H9 (cell line): Measurements from ENCODE around the gene EFL1. TPM values are rescaled to one million over a fixed set of nuclear protein-coding genes. Genes with fewer than 3 reads are reported as not detected.

ENCODE experiments used
- DNase-seq: peaks from one replicate; pipeline ENCODE4 v3.0.0-alpha.2; 2017
- H2AFZ ChIP-seq: one replicate; pipeline ENCODE4 v1.6.1; 2013; ENCODE audit warnings: mild to moderate bottlenecking, low read length, control low read depth, moderate library complexity
- H2AK5ac ChIP-seq: 2 replicates; pipeline ENCODE4 v1.6.1; 2013; ENCODE audit warnings: low read length, control low read depth, mixed read lengths; ENCODE audit not compliant: insufficient read length
- H2BK120ac ChIP-seq: one replicate; pipeline ENCODE4 v1.6.1; 2013; ENCODE audit warnings: low read depth, mild to moderate bottlenecking, low read length, control low read depth, inconsistent platforms; ENCODE audit not compliant: poor library complexity, severe bottlenecking
- H2BK12ac ChIP-seq: 2 replicates; pipeline ENCODE4 v1.6.1; 2013; ENCODE audit warnings: low read length, control low read depth, mixed read lengths, low read depth; ENCODE audit not compliant: insufficient read length
- H2BK15ac ChIP-seq: 2 replicates; pipeline ENCODE4 v1.6.1; 2013; ENCODE audit warnings: low read depth, low read length, control low read depth
- H2BK20ac ChIP-seq: one replicate; pipeline ENCODE4 v1.6.1; 2013; ENCODE audit warnings: low read depth, mild to moderate bottlenecking, low read length, control low read depth, inconsistent platforms; ENCODE audit not compliant: poor library complexity, severe bottlenecking
- H2BK5ac ChIP-seq: 2 replicates; pipeline ENCODE4 v1.6.1; 2013; ENCODE audit warnings: low read length, control low read depth, mixed read lengths; ENCODE audit not compliant: insufficient read length
- H3K14ac ChIP-seq: 2 replicates; pipeline ENCODE4 v1.6.1; 2013; ENCODE audit warnings: low read length, control low read depth; ENCODE audit not compliant: insufficient read depth
- H3K18ac ChIP-seq: 2 replicates; pipeline ENCODE4 v1.6.1; 2013; ENCODE audit warnings: low read depth, mild to moderate bottlenecking, mixed read lengths, low read length, control low read depth; ENCODE audit not compliant: insufficient read length
- H3K23ac ChIP-seq: 2 replicates; pipeline ENCODE4 v1.6.1; 2013; ENCODE audit warnings: low read length, control low read depth, mixed read lengths, low read depth; ENCODE audit not compliant: insufficient read length
- H3K23me2 ChIP-seq: 2 replicates; pipeline ENCODE4 v1.6.1; 2013; ENCODE audit warnings: low read depth, mild to moderate bottlenecking, mixed read lengths, low read length, control low read depth; ENCODE audit not compliant: insufficient read length, poor library complexity, severe bottlenecking
- H3K27ac ChIP-seq: 2 replicates; pipeline ENCODE4 v1.5.1; 2013; ENCODE audit warnings: low read length, control low read depth, mixed read lengths, low read depth; ENCODE audit not compliant: insufficient read length
- H3K27me3 ChIP-seq: 2 replicates; pipeline ENCODE4 v1.6.1; 2013; ENCODE audit warnings: low read length, control low read depth, inconsistent platforms; ENCODE audit not compliant: insufficient read depth
- H3K4ac ChIP-seq: 2 replicates; pipeline ENCODE4 v1.6.1; 2013; ENCODE audit warnings: low read depth, mild to moderate bottlenecking, control low read depth, inconsistent platforms, low read length, moderate library complexity
- H3K4me1 ChIP-seq: 2 replicates; pipeline ENCODE4 v1.6.1; 2013; ENCODE audit warnings: low read length, control low read depth, inconsistent platforms; ENCODE audit not compliant: insufficient read depth
- H3K4me2 ChIP-seq: 2 replicates; pipeline ENCODE4 v1.6.1; 2013; ENCODE audit warnings: low read length, control low read depth, mixed read lengths; ENCODE audit not compliant: insufficient read length, insufficient read depth
- H3K56ac ChIP-seq: 2 replicates; pipeline ENCODE4 v1.6.1; 2013; ENCODE audit warnings: low read depth, mild to moderate bottlenecking, mixed read lengths, low read length, control low read depth; ENCODE audit not compliant: insufficient read length
- H3K79me1 ChIP-seq: 2 replicates; pipeline ENCODE4 v1.6.1; 2013; ENCODE audit warnings: low read depth, mild to moderate bottlenecking, moderate library complexity, low read length, control low read depth, inconsistent platforms; ENCODE audit not compliant: insufficient read depth, poor library complexity, severe bottlenecking
- H3K79me2 ChIP-seq: 2 replicates; pipeline ENCODE4 v1.6.1; 2013; ENCODE audit warnings: low read length, control low read depth, inconsistent platforms; ENCODE audit not compliant: insufficient read depth
- H3K9ac ChIP-seq: 2 replicates; pipeline ENCODE4 v1.6.1; 2013; ENCODE audit warnings: low read length, control low read depth, mixed read lengths; ENCODE audit not compliant: insufficient read length; ENCODE audit errors: extremely low read depth
- H3K9me3 ChIP-seq: one replicate; pipeline ENCODE4 v1.6.1; 2013; ENCODE audit warnings: low read depth, low read length, inconsistent platforms; ENCODE audit not compliant: control insufficient read depth
- H3T11ph ChIP-seq: one replicate; pipeline ENCODE4 v1.6.1; 2013; ENCODE audit warnings: mild to moderate bottlenecking, low read length, control low read depth, inconsistent platforms
- H4K20me1 ChIP-seq: one replicate; pipeline ENCODE4 v1.6.1; 2013; ENCODE audit not compliant: control insufficient read depth, insufficient read length, insufficient read depth
- H4K5ac ChIP-seq: 2 replicates; pipeline ENCODE4 v1.6.1; 2013; ENCODE audit warnings: low read depth, mild to moderate bottlenecking, mixed read lengths, low read length, control low read depth; ENCODE audit not compliant: insufficient read length
- H4K8ac ChIP-seq: replicated peaks from 2 replicates; pipeline ENCODE4 v1.6.1; 2013; ENCODE audit warnings: low read length, control low read depth, mixed read lengths, low read depth; ENCODE audit not compliant: insufficient read length
- H4K91ac ChIP-seq: 2 replicates; pipeline ENCODE4 v1.6.1; 2013; ENCODE audit warnings: low read depth, mild to moderate bottlenecking, moderate library complexity, mixed read lengths, low read length, control low read depth; ENCODE audit not compliant: insufficient read length
- H3K27ac Mint-ChIP-seq, 3 experiments: 2 replicates in 2 of 3; 3 replicates in 1 of 3; pipeline ENCODE4 v1.8.0; 2020 to 2021; ENCODE audit warnings: mixed read lengths in 3 of 3, mild to moderate bottlenecking in 1 of 3, moderate library complexity in 1 of 3
- H3K27me3 Mint-ChIP-seq: 2 replicates; pipeline ENCODE4 v1.8.0; 2021; ENCODE audit warnings: low read depth, mild to moderate bottlenecking, moderate library complexity, mixed read lengths
- H3K36me3 Mint-ChIP-seq, 3 experiments: 2 replicates in 2 of 3; 3 replicates in 1 of 3; pipeline ENCODE4 v1.8.0; 2020 to 2021; ENCODE audit warnings: low read depth in 3 of 3, mixed read lengths in 3 of 3; ENCODE audit not compliant: insufficient read depth in 1 of 3
- H3K4me1 Mint-ChIP-seq, 2 experiments: 2 replicates each; pipeline ENCODE4 v1.8.0; 2020; ENCODE audit warnings: mixed read lengths in 2 of 2
- H3K4me3 Mint-ChIP-seq, 2 experiments: 2 replicates in 1 of 2; 3 replicates in 1 of 2; pipeline ENCODE4 v1.8.0; 2020 to 2021; ENCODE audit warnings: mild to moderate bottlenecking in 2 of 2, mixed read lengths in 2 of 2, moderate library complexity in 1 of 2
- H3K9me3 Mint-ChIP-seq, 2 experiments: 2 replicates in 1 of 2; 3 replicates in 1 of 2; pipeline ENCODE4 v1.8.0; 2020; ENCODE audit warnings: mild to moderate bottlenecking in 2 of 2, mixed read lengths in 2 of 2, moderate library complexity in 1 of 2
- CTCF ChIP-seq: fragments of 200-600 bp; sonication (generic); conservative IDR thresholded peaks from 3 replicates; pipeline ENCODE4 v1.8.0; 2021; ENCODE audit warnings: antibody characterized with exemption, mild to moderate bottlenecking
- WGBS: extraction: QIAGEN DNeasy Blood & Tissue Kit; methylation state at CpG from one replicate; pipeline ENCODE4 v1.1.7; 2013; ENCODE audit warnings: missing lambda C conversion rate, low lambda C conversion rate, mixed read lengths; ENCODE audit not compliant: insufficient read length; ENCODE audit errors: extremely low coverage; 5-methylcytosine and 5-hydroxymethylcytosine counted together
- total RNA-seq: library from RNA; stranded (reverse); gene quantifications from 2 replicates; pipeline ENCODE4 v1.2.1, GENCODE V29; 2021

The EFL1 gene
- total RNA-seq, 1 experiment from 2014 or later, result 29.4 TPM

- H3K9ac ChIP-seq, result no peak overlapping the region
- no peak overlapping the region for H3K56ac ChIP-seq
- no peaks in the 10 kb centered on the region for H3K4me1 ChIP-seq
- no peak overlapping the region for H3K4ac ChIP-seq
- Mint-ChIP-seq H3K4me3 (no peak overlapping the region), H3K4me1 (no peaks in the 10 kb centered on the region), H3K27me3 (peaks cover 3% of the 10 kb centered on the region), H3K36me3 (no peaks in the 10 kb centered on the region; a peak in 1 of 7 replicates), H3K27ac (no peak overlapping the region), H3K9me3 (no peaks in the 10 kb centered on the region)
- H2BK15ac ChIP-seq, result no peak overlapping the region
- H3K14ac ChIP-seq, result no peak overlapping the region
- no peak overlapping the region for H4K5ac ChIP-seq
- no peak for TF ChIP-seq CTCF
- H4K20me1 ChIP-seq, result no peaks in the 10 kb centered on the region
- H3K27ac ChIP-seq, result no peak overlapping the region
- no peak overlapping the region for H2BK5ac ChIP-seq
- no peak overlapping the region for H4K91ac ChIP-seq
- DNase-seq, result no peak
- no peak overlapping the region for H3K18ac ChIP-seq
- no peaks in the 10 kb centered on the region for H3K79me1 ChIP-seq
- H3K4me2 ChIP-seq, result no peak overlapping the region
- H2BK120ac ChIP-seq, result no peak overlapping the region
- no peaks in the 10 kb centered on the region for H3K9me3 ChIP-seq
- no peak overlapping the region for H3T11ph ChIP-seq
- no CpG with 5 or more reads among the region's 1 CpG for WGBS
- no peak overlapping the region for H2AFZ ChIP-seq
- no peak overlapping the region for H2AK5ac ChIP-seq
- H3K23ac ChIP-seq, result no peak overlapping the region
- H2BK12ac ChIP-seq, result no peak overlapping the region
- no peak overlapping the region for H4K8ac ChIP-seq
- no peaks in the 10 kb centered on the region for H3K27me3 ChIP-seq
- no peaks in the 10 kb centered on the region for H3K79me2 ChIP-seq
- H2BK20ac ChIP-seq, result no peak overlapping the region
- no peaks in the 10 kb centered on the region for H3K23me2 ChIP-seq
Measured at GRCh38 chr15:82113106-82113715, 149.3 kb downstream of the EFL1 start.
